Naive B cell (primary cell): ENCODE data around the gene SNX25. TPM values are rescaled to one million over a fixed set of nuclear protein-coding genes. Genes with fewer than 3 reads are reported as not detected.
"Not testable (repeated sequence)": the region's sequence is repeated elsewhere in the genome, so short reads cannot be mapped to it uniquely, and the experiment has no call there.

Experiments used
- ATAC-seq, 2 donors: fragments of 150-1000 bp; cut with Tn5 transposase; 2 replicates each; pipeline ENCODE4 v1.10.0; 2021; ENCODE audit warnings: low read depth in 2 of 2, mild to moderate bottlenecking in 2 of 2, moderate library complexity in 2 of 2
- DNase-seq: peaks from one replicate; pipeline ENCODE4 v3.0.0; 2022
- H3K27ac Mint-ChIP-seq, 6 donors: one replicate each; pipeline ENCODE4 v1.8.0; 2020 to 2022; ENCODE audit warnings: mild to moderate bottlenecking in 6 of 6, mixed read lengths in 6 of 6, moderate library complexity in 5 of 6, inconsistent platforms in 2 of 6
- H3K27me3 Mint-ChIP-seq, 3 donors: one replicate each; pipeline ENCODE4 v1.8.0; 2021 to 2022; ENCODE audit warnings: mixed read lengths in 3 of 3, mild to moderate bottlenecking in 1 of 3
- H3K36me3 Mint-ChIP-seq, 2 donors: one replicate each; pipeline ENCODE4 v1.8.0; 2020 to 2022; ENCODE audit warnings: mixed read lengths in 2 of 2, inconsistent platforms in 1 of 2, mild to moderate bottlenecking in 1 of 2
- H3K4me1 Mint-ChIP-seq, 3 donors: one replicate each; pipeline ENCODE4 v1.8.0; 2020 to 2022; ENCODE audit warnings: mixed read lengths in 3 of 3, inconsistent platforms in 1 of 3, mild to moderate bottlenecking in 1 of 3, moderate library complexity in 1 of 3
- H3K4me3 Mint-ChIP-seq, 8 donors: one replicate each; pipeline ENCODE4 v1.8.0; 2020 to 2022; ENCODE audit warnings: mild to moderate bottlenecking in 8 of 8, mixed read lengths in 8 of 8, moderate library complexity in 8 of 8, inconsistent platforms in 2 of 8
- H3K9me3 Mint-ChIP-seq, 7 donors: one replicate each; pipeline ENCODE4 v1.8.0; 2020 to 2022; ENCODE audit warnings: mixed read lengths in 7 of 7, mild to moderate bottlenecking in 5 of 7, inconsistent platforms in 2 of 7, moderate library complexity in 1 of 7
- polyA plus RNA-seq, 6 donors: library from polyadenylated mRNA; unstranded; fragments of 300-500 nt; fragmentation: Illumina TruSeq; gene quantifications; one replicate each; pipeline ENCODE4 v1.2.3, GENCODE V29; 2021; ENCODE audit warnings: low read depth in 6 of 6

Gene SNX25
- polyA plus RNA-seq, 6 donors from 2014 or later, result 10.8 to 28.1 (median 16.8) TPM

DNA sequence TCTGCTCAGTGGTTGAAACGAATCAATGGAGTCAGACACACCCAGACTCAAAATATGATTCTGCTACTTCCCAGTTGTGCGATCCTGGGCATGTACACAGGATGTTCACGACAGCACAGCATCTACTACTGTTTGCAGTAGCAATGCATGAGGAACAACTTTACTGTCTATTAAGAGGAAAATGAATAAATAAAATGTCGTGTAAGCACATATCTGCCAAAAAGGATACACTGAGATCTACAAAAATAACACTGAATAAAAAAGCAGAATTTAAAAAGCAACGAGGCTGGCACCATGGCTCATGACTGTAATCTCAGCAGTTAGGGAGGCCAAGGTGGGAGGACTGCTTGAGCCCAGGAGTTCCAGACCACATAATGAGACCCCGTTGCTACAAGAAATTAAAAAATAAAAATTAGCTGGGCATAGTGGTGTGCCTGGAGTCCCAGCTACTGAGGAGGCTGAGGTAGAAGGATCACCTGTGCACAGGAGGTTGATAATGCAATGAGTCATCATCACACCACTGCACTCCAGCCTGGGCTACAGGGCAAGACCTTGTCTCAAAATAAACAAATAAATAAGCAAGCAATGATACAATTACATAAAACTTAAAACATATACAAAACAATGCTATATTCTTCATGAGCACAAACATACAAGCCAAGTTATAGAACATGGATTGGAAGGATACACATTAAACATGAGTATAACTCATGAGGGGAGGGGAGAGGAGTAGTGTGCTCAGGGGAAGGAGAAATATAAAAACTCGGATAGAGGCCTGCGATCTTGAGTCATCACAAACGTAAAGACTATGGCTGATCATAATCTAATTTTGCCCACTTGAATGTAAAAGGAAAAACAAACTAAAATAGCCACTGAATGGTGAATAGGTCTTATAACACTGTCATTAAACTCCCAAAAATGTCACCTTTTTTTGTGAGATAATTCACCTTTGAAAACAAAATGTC lies 14.2 kb upstream of the SNX25 start:
- H3K4me3 Mint-ChIP-seq, result peak overlapping the region in 1 of 8 donors; percentile 42
- H3K9me3 Mint-ChIP-seq, result no peaks in the 10 kb centered on the region
- DNase-seq (no peak), ATAC-seq (no peak)
- H3K27ac Mint-ChIP-seq, result peak overlapping the region in 4 of 6 donors; percentile 44 to 78 (median 57)
- H3K27me3 Mint-ChIP-seq, result no peaks in the 10 kb centered on the region
- H3K4me1 Mint-ChIP-seq, result peaks cover 16 to 45% (median 24%) of the 10 kb centered on the region in 3 donors
- peaks cover 0 to 8% of the 10 kb centered on the region in 2 donors for H3K36me3 Mint-ChIP-seq

DNA sequence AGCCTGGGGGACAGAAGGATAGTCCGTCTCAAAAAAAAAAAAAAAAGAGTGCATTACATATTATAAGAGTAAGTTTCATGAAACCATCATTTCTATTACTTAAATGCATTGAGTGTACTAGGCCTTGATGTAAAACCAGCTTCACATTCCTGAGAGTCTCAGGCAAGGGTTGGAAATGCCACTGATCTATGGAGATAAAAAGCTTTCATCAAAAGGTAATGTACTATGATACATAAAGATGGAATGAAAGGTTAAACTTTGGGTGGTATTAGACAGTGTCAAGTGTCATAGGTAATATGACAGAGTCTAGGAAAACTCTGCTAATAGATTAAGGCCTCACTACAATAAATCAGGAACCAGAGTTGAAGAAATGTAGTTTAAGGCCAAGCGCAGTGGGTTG lies 13.0 kb upstream of the SNX25 start:
- no peaks in the 10 kb centered on the region for H3K27me3 Mint-ChIP-seq
- peak overlapping the region in 2 of 6 donors; percentile 19 to 44 for H3K27ac Mint-ChIP-seq
- no peak overlapping the region for H3K4me3 Mint-ChIP-seq
- H3K4me1 Mint-ChIP-seq, result peaks cover 16 to 47% (median 22%) of the 10 kb centered on the region in 3 donors
- DNase-seq, result no peak
- no peaks in the 10 kb centered on the region for H3K9me3 Mint-ChIP-seq
- no peak for ATAC-seq
- no peaks in the 10 kb centered on the region for H3K36me3 Mint-ChIP-seq

DNA sequence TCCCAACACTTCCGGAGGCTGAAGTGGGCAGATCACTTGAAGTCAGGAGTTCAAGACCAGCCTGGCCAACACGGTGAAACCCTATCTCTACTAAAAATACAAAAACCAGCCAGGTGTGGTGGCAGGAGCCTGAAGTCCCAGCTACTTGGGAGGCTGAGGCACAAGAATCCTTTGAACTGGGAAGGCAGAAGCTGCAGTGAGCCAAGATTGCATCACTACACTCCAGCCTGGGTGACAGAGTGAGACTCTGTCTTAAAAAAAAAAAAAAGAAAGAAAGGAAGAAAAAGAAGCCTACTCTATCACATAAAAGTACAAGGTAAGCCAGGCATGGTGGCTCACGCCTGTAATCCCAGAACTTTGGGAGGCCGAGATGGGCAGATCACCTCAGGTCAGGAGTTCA lies 11.2 kb upstream of the SNX25 start:
- H3K27me3 Mint-ChIP-seq, H3K36me3 Mint-ChIP-seq, H3K9me3 Mint-ChIP-seq, ATAC-seq, DNase-seq, H3K4me3 Mint-ChIP-seq: not testable (repeated sequence)
- Mint-ChIP-seq H3K27ac (peak overlapping the region in 3 of 6 donors; percentile 16 to 50 (median 18)), H3K4me1 (peaks cover 24 to 50% (median 27%) of the 10 kb centered on the region in 3 donors)

DNA sequence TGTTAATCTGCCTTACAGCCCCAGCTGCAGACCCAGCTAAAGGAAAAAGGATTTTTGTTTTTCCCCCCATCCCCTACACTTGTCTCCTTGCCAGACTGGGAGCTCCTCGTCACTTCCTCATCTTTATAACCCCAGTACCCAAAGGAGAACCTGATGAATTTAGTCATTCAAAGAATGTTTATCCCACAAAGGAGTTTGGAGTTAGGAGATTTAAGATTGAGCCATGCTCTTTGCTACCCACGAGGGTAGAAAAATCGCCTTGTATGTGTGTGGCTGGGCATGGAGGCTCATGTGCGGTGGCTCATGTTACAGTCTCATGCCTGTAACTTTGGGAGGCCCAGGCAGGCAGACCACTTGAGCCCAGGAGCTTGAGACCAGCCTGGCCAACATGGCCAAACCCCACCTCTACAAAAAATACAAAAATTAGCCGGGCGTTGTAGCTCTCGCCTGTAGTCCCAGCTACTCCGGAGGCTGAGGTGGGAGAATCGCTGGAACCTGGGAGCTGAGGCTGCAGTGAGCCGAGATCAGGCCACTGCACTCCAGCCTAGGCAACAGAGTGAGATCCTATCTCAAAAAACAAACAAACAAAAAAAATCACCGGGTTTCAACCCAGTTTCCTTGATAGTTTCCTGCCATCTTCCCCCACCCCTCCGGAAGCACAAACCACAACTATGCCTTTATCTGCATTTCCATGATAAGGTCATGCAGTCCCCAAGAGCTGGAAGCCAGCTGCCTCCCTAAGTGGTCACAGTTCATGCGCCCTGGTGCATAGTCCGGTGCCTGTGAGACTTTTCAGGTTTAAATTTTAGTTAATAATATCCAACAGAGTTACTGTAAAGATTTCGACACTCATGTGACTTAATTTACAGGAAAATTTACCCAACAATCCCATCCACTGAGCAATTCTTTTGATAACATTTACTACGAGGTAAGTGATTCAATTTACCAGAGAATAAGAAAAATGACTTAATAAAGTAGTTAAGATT lies 7.1 kb upstream of the SNX25 start:
- H3K27me3 Mint-ChIP-seq, result no peaks in the 10 kb centered on the region
- peaks cover 36 to 55% (median 52%) of the 10 kb centered on the region in 3 donors for H3K4me1 Mint-ChIP-seq
- no peak for ATAC-seq
- no peaks in the 10 kb centered on the region for H3K36me3 Mint-ChIP-seq
- H3K4me3 Mint-ChIP-seq, result peak overlapping the region; percentile 90 to 97 (median 94)
- DNase-seq, result no peak
- no peaks in the 10 kb centered on the region for H3K9me3 Mint-ChIP-seq
- peak overlapping the region; percentile 86 to 99 (median 98) for H3K27ac Mint-ChIP-seq

DNA sequence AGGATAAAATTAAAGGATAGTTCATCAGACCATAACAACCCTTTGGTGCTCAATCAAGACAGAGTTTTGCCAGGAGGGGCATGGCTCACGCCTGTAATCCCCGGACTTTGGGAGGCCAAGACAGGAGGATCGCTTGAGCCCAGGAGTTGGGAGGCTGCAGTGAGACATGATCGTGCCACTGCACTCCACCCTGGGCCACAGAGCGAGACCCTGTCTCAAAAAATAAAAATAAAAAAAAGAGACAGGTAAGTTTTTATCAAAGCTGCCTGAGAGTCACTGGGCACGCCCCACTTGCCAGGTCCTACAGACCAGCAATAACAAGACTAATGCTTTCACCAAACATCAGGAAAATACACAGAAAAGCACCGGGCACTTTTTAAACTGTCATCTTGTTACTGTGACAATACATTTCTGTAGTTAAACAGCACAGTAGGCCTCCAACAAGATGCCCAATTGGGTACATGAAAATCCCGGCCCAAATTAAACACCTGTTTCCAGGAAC lies 6.4 kb upstream of the SNX25 start:
- peaks cover 36 to 55% (median 52%) of the 10 kb centered on the region in 3 donors for H3K4me1 Mint-ChIP-seq
- DNase-seq (no peak), ATAC-seq (no peak)
- peak overlapping the region; percentile 64 to 99 (median 98) for H3K27ac Mint-ChIP-seq
- H3K4me3 Mint-ChIP-seq, result peak overlapping the region; percentile 90 to 97 (median 94)
- no peaks in the 10 kb centered on the region for H3K36me3 Mint-ChIP-seq
- H3K27me3 Mint-ChIP-seq, result no peaks in the 10 kb centered on the region
- no peaks in the 10 kb centered on the region for H3K9me3 Mint-ChIP-seq

DNA sequence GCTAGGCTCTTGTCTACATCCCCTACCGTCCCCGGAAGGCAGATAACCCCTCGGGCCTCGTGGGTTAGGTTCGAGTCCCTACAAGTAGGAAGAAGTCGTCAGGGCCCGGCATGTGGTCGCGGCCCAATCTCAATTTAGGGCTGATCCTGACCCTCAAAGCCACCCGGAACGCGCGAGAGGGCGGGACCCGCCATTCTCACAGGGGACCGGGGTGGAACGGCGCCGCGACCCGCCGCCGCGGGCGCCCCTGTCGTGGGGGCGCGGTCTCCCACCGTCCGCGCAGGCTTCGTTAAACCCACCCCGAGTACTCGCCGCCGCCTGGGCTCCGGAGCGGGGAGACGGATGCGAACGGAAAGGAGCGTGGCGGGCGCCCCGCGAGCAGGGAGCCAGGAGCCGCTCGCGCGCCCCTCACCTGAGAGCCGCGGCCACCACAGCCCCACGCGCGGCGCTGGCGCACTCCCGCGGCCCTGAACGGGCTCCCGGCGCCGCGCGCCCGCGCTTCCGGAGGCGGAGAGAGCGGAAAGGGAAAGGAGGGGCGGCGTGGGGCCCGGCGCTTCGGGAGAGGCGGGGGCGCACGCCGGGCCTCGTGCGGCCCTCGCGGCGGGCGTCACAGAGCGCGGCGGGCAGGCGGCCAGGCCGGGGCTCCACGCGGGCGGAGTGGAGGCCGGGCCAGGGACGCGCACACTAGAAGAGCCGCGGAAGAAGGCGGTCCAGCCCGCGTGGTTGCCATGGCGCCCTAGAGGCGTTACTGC lies 5.7 kb upstream of the SNX25 start, which contains the start of gene CFAP97:
Gene CFAP97, minus strand, starts transcription at position 515 of the 752 bp plus-strand sequence. CDS start 12,804 bp downstream, outside the sequence.
- peak; percentile 82 for DNase-seq
- Mint-ChIP-seq H3K27ac (peak within 1 kb of the TSS; percentile 90 to 99 (median 98)), H3K27me3 (no peaks in the 10 kb centered on the region), H3K36me3 (no peaks in the 10 kb centered on the region), H3K4me1 (peaks cover 36 to 56% (median 52%) of the 10 kb centered on the region in 3 donors), H3K4me3 (peak within 1 kb of the TSS; percentile 90 to 97 (median 94)), H3K9me3 (no peaks in the 10 kb centered on the region)
- peak; percentile 79 to 82 for ATAC-seq

DNA sequence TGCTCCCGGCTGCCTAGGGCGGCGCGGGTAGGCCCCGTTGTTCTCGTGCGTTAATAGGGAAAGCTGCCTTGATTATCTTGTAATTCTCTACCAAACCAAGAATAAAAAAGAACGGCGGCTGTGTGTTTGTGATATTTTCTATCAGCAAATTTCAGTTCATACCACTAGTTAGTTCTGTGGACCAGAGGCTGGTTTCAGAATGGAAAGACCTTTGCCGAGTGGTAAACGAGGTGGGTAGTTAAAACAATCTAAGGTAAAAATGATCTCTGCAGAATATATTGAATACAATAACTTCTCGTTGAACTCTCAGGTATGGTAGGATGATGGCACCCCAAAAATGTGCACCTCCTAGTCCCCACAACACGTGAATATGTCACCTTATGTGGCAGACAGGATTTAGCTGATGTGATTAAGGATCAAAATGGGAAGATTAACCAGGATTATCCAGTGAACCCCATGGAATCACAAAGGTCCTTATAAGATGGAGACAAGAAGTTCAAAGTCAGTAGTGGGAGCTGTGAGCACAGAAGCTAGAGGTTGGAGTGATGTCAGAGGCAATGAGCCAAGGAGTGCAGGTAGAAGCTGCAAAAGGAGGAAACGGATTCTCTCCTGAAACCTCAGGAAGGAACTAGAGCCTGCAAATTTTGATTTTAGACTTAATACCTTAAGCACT lies 5.0 kb upstream of the SNX25 start:
- DNase-seq (no peak), ATAC-seq (no peak)
- Mint-ChIP-seq H3K9me3 (no peaks in the 10 kb centered on the region), H3K4me1 (peaks cover 40 to 60% (median 58%) of the 10 kb centered on the region in 3 donors), H3K4me3 (peak overlapping the region; percentile 90 to 96 (median 94)), H3K36me3 (no peaks in the 10 kb centered on the region), H3K27me3 (no peaks in the 10 kb centered on the region), H3K27ac (peak overlapping the region; percentile 25 to 97 (median 93))

DNA sequence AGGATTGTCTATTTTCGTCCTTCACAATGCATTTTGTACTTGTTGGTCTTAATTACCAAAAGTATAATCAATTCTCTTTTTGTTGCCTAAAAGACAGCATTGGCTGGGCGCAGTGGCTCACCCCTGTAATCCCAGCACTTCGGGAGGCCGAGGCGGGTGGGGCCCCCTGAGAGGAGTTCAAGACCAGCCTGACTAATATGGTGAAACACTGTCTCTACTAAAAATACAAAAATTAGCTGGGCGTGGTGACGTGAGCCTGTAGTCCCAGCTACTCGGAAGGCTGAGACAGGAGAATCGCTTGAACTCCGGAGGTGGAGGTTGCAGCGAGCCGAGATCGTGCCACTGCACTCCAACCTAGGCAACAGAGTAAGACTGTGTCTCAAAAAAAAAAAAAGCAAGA lies 4.3 kb upstream of the SNX25 start:
- H3K4me1 Mint-ChIP-seq, result peaks cover 40 to 55% (median 54%) of the 10 kb centered on the region in 3 donors
- not testable (repeated sequence) for H3K9me3 Mint-ChIP-seq, H3K27me3 Mint-ChIP-seq, DNase-seq, H3K36me3 Mint-ChIP-seq, ATAC-seq
- H3K27ac Mint-ChIP-seq, result peak overlapping the region in 3 of 6 donors; percentile 37 to 97 (median 95)
- H3K4me3 Mint-ChIP-seq, result peak overlapping the region in 5 of 8 donors; percentile 53 to 96 (median 94)

DNA sequence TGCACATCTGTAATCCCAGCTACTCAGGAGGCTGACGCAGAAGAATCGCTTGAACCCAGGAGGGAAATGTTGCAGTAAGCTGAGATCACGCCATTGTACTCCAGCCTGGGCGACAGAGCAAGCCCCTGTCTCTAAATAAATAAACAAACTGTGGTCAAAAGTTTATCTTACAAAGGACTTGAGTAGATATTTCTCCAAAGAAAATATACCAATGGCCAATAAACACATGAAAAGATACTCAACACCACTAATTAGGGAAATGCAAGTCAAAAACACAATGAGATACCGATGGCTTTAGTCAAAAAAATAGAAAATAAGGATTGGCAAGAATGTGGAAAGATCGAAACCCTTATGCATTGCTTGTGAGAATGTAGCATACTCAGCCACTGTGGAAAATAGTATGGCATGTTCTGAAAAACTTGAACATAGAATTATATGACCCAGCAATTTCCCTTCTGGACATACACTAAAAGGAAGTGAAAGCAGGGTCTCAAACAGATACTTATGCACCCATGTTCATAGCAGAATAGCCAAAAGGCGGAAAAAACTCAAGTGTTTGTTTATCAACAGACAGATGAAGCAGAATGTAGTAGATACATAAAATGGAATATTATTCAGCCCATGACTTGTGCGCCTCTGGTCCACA lies 3.6 kb upstream of the SNX25 start:
- Mint-ChIP-seq H3K36me3 (no peaks in the 10 kb centered on the region), H3K27ac (no peak overlapping the region), H3K27me3 (no peaks in the 10 kb centered on the region), H3K4me1 (peaks cover 42 to 56% (median 50%) of the 10 kb centered on the region in 3 donors), H3K9me3 (no peaks in the 10 kb centered on the region), H3K4me3 (peak overlapping the region in 3 of 8 donors; percentile 34 to 94 (median 59))
- DNase-seq (no peak), ATAC-seq (no peak)

DNA sequence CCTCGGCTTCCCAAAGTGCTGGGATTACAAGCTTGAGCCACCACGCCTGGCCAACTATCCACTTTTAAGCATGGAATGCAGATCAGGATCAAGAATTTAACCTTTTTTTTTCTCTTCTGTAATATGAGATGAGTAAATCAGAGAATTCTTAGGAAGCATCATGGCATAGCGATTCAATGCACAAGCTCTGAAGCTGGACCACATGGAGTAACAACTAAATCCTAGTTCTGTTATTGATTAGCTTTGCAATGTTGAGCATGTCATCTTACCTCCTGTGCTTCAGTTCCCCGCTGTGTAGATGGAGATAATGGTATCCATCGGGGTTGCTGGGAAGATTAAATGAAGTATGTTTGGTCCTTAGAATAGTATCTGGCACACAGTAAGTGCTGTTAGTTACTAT lies 1.9 kb upstream of the SNX25 start:
- Mint-ChIP-seq H3K4me1 (peaks cover 45 to 60% (median 54%) of the 10 kb centered on the region in 3 donors), H3K27me3 (no peaks in the 10 kb centered on the region), H3K9me3 (no peaks in the 10 kb centered on the region), H3K4me3 (peak overlapping the region in 2 of 8 donors; percentile 8 to 97), H3K36me3 (no peaks in the 10 kb centered on the region), H3K27ac (no peak overlapping the region)
- ATAC-seq (no peak), DNase-seq (no peak)

DNA sequence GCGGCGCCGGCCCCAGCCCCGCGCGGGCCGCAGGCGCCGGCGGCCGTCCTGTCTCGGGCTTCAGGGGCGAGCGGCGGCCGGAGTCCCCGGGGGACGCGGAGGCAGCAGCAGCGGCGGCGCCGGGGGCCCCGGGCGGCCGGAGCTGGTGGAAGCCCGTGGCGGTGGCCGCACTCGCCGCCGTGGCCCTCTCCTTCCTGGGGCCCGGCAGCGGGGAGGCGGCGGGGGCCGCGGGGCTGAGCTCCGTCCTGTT lies 379 bp downstream of the SNX25 start:
- not testable (repeated sequence) for DNase-seq, H3K9me3 Mint-ChIP-seq, ATAC-seq, H3K36me3 Mint-ChIP-seq, H3K27ac Mint-ChIP-seq, H3K27me3 Mint-ChIP-seq
- Mint-ChIP-seq H3K4me3 (peak overlapping the region in 1 of 8 donors; percentile 82), H3K4me1 (peaks cover 45 to 66% (median 54%) of the 10 kb centered on the region in 3 donors)
